Measurements from ENCODE around the gene CLASRP.
"Not testable (repeated sequence)": the region's sequence is repeated elsewhere in the genome, so short reads cannot be mapped to it uniquely, and the experiment has no call there.

The CLASRP gene

DNA sequence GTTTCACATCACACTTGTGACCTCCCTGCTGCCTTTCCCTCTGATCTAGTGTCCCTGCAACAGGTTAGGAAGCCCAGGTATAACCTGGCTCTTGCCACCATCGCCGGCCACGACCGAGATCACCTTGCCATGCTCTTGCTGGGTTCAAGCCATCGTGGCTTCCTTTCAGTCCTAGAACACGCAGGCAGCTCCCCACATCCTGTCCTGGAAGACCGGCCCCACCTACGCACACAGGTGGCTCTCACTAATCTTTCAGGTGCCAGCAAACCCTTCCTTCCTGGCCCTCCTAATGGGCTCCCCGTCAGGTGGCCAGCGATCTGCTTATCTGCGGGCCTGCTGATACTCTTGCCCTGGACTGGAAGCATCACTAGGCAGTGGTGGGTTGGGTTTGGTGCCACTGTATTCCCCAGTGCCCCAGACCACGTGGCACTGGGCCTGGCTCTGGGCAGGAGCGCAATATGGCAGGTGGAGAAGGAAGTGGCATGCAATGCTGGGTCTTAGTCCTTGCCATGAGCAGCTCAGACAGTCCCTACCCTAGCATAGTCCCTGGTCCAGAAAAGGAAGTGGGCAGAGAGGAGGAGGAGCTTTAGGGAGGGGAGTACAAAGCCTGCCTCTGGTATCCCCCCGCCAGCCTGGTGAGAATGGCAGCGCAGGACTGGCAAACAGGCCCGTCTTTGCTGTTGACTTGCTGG lies 66.0 kb downstream of the CLASRP start:
- DNase-seq, result no peak

DNA sequence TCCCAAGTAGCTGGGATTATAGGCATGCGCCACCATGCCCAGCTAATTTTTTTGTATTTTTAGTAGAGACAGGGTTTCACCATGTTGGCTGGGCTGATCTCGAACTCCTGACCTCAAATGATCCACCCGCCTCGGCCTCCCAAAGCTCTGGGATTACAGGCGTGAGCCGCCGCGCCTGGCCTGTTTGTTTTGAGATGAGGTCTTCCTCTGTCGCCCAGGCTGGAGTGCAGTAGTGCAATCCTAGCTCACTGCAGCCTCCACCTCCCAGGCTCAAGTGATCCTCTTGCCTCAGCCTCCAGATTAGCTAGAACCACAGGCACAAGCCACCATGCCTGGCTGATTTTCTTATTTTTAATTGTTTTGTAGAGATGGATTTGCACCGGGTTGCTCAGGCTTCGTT lies 67.5 kb downstream of the CLASRP start:
- DNase-seq, result not testable (repeated sequence)

- no peak for DNase-seq
Measured at GRCh38 chr19:45107621-45108150, 68.8 kb downstream of the CLASRP start.

DNA sequence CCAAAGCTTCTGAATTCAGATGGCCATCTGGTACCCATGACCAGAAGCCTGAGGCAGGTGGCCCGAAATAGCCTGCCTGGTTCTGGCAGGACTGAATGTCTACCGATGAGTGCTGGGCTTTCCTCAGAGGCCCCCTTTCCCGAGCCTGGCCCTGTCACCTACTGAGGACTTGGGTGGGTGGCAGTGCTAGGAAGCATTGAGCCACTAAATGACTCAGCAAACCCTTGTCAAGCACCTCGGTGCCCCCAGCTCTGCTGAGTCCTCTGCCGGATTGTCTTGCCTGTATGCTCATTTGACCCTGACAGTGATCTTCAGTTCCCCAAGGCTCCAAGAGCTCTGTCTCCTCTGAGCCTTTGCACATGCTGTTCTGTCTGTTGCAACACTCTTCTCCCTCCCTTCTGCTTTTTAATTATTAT lies 72.0 kb downstream of the CLASRP start:
- DNase-seq, result no peak

- DNase-seq, result no peak
Measured at GRCh38 chr19:45112111-45112827, 73.4 kb downstream of the CLASRP start.

DNA sequence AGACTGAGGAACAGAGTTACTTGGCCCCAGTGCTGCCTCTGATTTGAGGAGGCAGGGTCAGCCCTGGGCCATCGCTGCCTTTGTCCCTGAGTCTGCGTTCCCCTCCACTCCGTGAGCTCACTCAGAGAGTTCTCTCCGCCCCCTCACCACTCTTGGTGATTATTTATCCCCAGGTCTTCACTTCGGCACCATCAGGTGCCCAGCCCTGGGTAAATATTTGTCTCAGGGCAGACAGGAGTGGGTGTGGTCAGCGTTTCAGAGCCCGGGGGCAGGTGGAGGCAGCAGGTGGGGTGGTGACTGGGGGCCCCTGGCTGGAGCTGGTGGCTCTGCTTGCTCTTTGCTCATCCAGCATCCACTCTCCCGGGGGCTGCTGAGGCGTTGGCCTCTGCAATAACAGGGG lies 74.8 kb downstream of the CLASRP start:
- no peak for DNase-seq

- no peak for DNase-seq
Measured at GRCh38 chr19:45114116-45114515, 75.3 kb downstream of the CLASRP start.

DNA sequence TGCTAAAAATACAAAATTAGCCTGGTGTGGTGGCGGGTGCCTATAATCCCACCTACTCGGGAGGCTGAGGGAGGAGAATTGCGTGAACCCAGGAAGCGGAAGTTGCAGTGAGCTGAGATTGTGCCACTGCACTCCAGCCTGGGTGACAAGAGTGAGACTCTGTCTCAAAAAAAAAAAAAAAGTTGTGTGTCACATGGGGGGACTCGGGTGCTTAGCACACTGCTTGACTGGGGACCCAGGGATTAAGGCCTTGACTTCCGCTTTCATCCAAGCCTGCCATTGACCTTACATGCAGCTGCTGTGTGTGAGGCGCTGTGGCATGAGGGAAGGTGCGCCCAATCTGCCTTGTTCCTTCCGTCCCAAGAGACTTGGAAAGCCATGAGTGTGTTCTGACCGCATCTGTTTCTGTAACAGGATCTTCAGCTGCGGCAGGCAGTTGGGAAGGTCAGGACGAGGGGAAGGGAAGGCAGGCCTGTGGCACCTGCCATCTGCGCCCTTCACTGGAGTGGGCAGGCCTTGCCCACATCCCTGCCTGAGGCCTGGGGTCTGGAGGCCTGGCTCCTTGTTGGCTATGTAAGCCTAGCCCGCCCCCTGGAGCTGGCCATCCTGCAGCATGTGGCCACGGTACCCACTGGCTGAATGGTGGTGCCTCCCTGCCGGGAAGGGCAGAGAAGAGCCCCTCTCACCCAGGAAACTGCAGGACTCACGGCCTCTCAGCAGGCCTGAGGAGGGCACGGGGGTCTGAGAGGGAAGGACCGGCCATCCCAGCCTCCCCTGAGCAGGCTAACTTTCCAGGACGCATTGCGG lies 77.2 kb downstream of the CLASRP start:
- DNase-seq, result no peak

DNA sequence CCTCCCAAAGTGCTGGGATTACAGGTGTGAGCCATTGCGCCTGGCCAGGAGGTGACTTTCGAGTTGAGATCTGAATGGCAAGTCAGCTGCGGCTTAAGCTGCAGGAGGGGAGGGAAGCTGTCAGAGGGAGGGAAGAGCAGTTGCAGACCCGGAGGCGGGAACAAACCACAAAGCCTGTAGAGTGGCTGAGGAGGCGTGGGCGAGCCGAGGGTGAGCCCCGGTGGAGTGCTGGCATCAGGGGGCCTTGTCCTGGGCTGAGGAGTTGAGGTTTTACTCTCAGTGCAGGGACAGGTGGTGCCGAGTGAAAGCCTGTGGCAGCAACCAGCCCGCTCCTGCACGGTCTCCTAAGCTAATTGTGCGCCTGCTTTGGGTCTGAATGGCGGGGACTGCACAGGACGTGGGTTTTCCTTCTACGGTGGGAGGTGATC lies 78.3 kb downstream of the CLASRP start:
- DNase-seq, result no peak

DNA sequence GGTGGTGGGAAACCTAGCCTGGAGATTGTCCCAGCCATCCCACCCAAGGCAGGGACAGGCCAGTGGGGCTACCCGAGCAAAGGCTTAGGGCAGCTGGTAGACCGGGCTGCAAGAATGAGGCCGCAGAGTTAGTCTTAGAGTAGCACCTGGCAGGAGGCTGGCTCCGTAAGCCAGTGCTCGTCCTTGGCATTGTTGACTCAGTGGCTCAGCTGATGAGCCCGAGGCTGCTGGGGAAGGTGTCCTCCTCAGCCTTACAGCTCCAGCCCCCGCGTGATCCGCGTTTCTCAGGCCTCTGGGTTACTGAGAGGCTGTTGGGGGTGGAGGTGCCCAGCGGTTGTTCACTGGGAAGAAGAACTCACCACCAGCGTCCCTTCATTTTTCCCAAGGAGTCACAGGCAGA lies 78.8 kb downstream of the CLASRP start:
- DNase-seq, result no peak

DNA sequence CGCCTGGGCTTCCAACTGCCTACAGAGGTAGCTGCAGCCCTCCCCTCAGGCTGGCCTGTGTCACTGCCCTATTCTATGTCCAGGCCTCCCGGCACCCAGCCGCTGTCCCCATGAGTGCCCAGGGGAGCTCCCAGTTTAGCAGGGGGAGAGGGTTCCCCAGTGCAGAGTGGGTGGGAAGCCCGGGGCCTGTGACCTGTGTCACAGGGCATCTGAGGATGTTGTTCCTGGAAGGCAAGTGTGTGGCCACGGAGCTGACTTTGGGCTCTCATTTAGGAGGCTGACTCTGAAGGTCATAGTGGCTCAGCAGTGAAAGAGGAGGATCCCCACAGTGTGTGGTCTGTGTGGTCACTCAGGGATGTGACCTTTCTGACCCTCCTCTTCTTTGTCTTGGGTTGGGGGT lies 79.3 kb downstream of the CLASRP start:
- no peak for DNase-seq

DNA sequence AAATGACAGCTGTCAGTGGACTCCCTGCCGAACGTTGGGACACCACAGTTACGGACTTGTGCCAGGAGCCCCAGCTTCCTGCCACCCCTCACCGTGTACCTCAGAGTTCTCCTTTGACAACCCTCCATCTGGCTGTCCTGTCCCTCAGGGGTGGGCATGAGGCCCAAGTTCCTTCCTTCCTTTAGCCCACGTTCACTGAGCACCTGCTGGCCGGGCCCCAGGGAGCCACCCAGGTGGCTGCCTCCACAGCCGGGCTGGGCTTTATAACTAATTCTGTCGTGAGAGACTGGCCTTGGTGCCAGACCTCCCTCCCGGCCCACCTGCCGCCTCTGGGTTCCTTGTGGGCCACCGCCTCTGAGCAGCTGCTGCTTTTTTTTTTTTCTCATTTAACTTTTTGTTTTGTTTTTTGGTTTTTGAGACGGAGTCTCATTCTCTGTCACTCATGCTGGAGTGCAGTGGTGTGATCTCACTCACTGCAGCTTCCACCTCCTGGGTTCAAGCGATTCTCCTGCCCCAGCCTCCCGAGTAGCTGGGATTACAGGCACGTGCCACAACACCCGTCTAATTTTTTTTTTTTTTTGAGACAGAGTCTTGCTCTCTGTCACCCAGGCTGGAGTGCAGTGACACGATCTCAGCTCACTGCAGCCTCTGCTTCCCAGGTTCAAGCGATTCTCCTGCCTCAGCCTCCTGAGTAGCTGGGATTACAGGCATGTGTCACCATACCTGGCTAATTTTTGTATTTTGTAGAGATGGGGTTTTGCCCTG lies 79.9 kb downstream of the CLASRP start:
- DNase-seq, result not testable (repeated sequence)

DNA sequence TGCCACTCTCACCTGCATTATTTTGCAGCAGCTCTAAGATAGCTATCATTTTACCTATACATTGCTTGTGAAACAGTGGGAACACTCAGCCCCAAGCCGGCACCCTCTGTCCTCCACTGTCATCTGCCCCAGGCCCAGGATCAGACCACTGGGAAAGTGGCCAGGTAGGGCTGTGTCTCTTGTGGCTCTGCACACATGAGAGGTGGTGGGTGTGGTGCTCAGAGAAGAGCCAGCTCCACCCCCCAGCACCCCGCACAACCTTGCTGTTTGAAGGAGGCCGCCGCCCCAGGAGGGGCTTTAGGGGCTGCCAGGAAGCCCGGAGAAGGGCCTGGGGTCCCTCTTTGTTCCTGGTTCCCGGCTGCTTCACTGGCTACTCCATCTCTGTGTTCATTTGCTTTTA lies 80.7 kb downstream of the CLASRP start:
- no peak for DNase-seq

Measured in AML-193 (cell line).